HEK293 (cell line): Measurements from ENCODE around the gene AGT.
"Not testable (repeated sequence)": the region's sequence is repeated elsewhere in the genome, so short reads cannot be mapped to it uniquely, and the experiment has no call there.

ENCODE experiments used
- CTCF ChIP-seq: fragments of 450-650 bp; formaldehyde crosslinking; IDR thresholded peaks from 2 replicates; pipeline ENCODE4 v1.5.1; 2016; ENCODE audit warnings: missing biosample characterization, missing genetic modification characterization
- PBX3 ChIP-seq: sonication (generic); formaldehyde crosslinking; IDR thresholded peaks from 2 replicates; pipeline ENCODE4 v1.8.1; 2022; ENCODE audit warnings: mild to moderate bottlenecking, moderate library complexity, missing genetic modification reagents
- RBAK ChIP-seq: fragments of 450-650 bp; formaldehyde crosslinking; IDR thresholded peaks from 2 replicates; pipeline ENCODE4 v1.5.1; 2016; ENCODE audit warnings: missing biosample characterization, missing genetic modification characterization
- SALL2 ChIP-seq: fragments of 450-650 bp; formaldehyde crosslinking; IDR thresholded peaks from 2 replicates; pipeline ENCODE4 v1.5.0; 2017; ENCODE audit warnings: missing biosample characterization, mild to moderate bottlenecking, missing genetic modification characterization, borderline replicate concordance
- SETDB1 ChIP-seq: IDR thresholded peaks from one replicate; pipeline ENCODE4 v1.6.1; 2017; ENCODE audit warnings: mild to moderate bottlenecking, low read length, moderate library complexity, mixed read lengths; ENCODE audit not compliant: insufficient read length
- ZBTB7A ChIP-seq: fragments of 450-650 bp; formaldehyde crosslinking; IDR thresholded peaks from 2 replicates; pipeline ENCODE4 v1.5.1; 2016; ENCODE audit warnings: low read depth, missing biosample characterization, missing genetic modification characterization
- ZNF121 ChIP-seq: fragments of 450-650 bp; formaldehyde crosslinking; IDR thresholded peaks from 2 replicates; pipeline ENCODE4 v1.5.1; 2016; ENCODE audit warnings: missing biosample characterization, missing genetic modification characterization
- ZNF24 ChIP-seq: fragments of 450-650 bp; formaldehyde crosslinking; IDR thresholded peaks from 2 replicates; pipeline ENCODE4 v1.5.1; 2016; ENCODE audit warnings: missing biosample characterization, missing genetic modification characterization
- ZNF354C ChIP-seq: fragments of 450-650 bp; formaldehyde crosslinking; IDR thresholded peaks from 2 replicates; pipeline ENCODE4 v1.5.1; 2016; ENCODE audit warnings: missing biosample characterization, missing genetic modification characterization, low read depth, borderline replicate concordance
- ZNF670 ChIP-seq: fragments of 450-650 bp; formaldehyde crosslinking; IDR thresholded peaks from 2 replicates; pipeline ENCODE4 v1.5.1; 2016; ENCODE audit warnings: missing biosample characterization, missing genetic modification characterization, low read depth
- TF ChIP-seq, protein P1 (sequence below): fragments of 450-650 bp; formaldehyde crosslinking; IDR thresholded peaks from 2 replicates; pipeline ENCODE4 v1.5.0; 2017; ENCODE audit warnings: missing biosample characterization, missing genetic modification characterization, borderline replicate concordance

- not testable (repeated sequence) for TF ChIP-seq CTCF (tag by site-specific recombination); ZBTB7A (tag by site-specific recombination); ZNF121 (tag by site-specific recombination); SETDB1; PBX3 (CRISPR knock-in tag); ZNF24; SALL2; ZNF354C (tag by site-specific recombination); ZNF670 (tag by site-specific recombination); RBAK (tag by site-specific recombination)
- TF ChIP-seq, protein P1, sequence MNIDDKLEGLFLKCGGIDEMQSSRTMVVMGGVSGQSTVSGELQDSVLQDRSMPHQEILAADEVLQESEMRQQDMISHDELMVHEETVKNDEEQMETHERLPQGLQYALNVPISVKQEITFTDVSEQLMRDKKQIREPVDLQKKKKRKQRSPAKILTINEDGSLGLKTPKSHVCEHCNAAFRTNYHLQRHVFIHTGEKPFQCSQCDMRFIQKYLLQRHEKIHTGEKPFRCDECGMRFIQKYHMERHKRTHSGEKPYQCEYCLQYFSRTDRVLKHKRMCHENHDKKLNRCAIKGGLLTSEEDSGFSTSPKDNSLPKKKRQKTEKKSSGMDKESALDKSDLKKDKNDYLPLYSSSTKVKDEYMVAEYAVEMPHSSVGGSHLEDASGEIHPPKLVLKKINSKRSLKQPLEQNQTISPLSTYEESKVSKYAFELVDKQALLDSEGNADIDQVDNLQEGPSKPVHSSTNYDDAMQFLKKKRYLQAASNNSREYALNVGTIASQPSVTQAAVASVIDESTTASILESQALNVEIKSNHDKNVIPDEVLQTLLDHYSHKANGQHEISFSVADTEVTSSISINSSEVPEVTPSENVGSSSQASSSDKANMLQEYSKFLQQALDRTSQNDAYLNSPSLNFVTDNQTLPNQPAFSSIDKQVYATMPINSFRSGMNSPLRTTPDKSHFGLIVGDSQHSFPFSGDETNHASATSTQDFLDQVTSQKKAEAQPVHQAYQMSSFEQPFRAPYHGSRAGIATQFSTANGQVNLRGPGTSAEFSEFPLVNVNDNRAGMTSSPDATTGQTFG (tag by site-specific recombination) = not testable (repeated sequence)
These were observed 2.5 kb upstream of the AGT start for GRCh38 chr1:230716453-230716852.
